Fibroblast of skin of back (primary cell): ENCODE data around the gene MCTP2.
A peak's percentile ranks its signal among the peaks of the same experiment; 100 is the strongest.

Experiments used
- DNase-seq: peaks from one replicate; pipeline ENCODE4 v3.0.0-alpha.2; 2013

MCTP2 gene

GRCh38 chr15:94360251-94360685 is 128.9 kb downstream of the MCTP2 start:
- DNase-seq, result no peak

DNA sequence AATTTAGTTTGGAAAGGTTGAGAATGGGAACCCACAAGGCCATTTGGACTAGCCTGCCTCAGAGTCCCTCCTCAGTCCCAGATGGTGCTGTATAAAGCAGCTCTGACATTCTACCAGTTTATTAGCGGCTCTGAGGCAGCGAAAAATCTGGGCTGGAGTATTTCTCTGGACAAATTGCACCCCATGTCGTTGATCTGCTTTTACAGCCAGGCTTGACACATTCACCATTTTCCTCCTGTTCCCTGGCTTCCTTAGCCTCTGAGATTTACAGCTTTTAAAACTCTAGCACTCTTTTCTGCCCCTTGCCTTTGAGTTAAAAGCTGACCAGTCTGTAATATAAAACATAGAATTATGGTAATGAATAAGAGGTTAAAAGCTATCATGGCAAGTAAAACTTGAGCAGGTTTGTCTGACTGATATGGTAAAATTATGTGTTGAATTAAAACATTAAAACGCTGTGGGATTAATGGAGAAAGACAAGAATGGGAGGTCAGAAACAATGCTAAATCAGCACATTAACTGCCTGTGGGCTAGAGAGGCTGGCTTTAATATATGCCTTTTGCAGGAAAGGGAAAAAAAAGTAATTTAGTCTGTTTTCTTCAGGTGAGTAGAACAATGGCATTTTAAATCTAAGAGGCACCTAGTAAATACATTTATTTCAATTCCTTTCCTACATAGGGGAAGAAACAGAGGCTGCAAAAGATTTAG is 131.2 kb downstream of the MCTP2 start:
- no peak for DNase-seq

DNA sequence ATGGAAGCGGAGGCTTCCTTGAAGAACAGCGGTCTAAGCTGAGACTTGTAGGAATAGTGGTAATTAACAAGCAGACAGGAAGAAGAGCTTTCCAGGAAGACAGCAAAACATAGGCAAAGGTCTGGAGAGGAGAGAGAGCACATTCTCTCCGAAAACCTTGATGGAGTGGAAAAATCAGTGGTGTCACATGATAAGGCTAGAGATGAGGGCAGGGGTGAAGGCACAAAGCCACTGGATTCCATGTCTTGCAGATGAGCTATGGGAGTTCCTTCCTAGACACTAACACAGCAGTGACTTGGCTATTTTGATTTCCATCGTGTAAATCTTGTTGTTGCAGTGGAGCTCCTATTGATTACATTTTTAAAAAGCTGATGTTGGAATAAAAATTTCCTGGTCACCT is 132.0 kb downstream of the MCTP2 start:
- no peak for DNase-seq

- DNase-seq, result no peak
Observed at GRCh38 chr15:94366781-94367180, 135.4 kb downstream of the MCTP2 start.

- no peak for DNase-seq
Observed at GRCh38 chr15:94367726-94368535, 136.6 kb downstream of the MCTP2 start.

- DNase-seq, result no peak
Observed at GRCh38 chr15:94370206-94370935, 139.0 kb downstream of the MCTP2 start.

GRCh38 chr15:94370936-94371285 is 139.6 kb downstream of the MCTP2 start:
- DNase-seq, result no peak

DNA sequence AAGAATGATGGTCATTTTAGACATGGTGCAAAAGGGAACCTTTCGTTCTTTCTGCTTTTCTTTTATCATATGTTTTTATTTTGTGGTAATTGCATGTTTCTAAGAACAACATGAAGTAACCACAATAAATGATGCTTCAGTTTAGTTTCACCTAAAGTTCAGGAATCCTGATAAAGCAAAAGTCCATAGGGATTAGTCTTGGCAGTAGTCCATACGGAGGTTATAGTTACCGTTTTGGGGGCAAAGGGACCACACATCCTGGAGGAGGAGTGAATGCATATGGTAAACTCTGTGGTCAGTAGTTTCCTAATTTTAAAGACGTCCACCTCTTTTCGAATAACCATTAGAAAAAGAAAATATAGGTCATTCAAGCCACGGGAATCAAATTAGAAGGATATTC is 141.5 kb downstream of the MCTP2 start:
- no peak for DNase-seq

DNA sequence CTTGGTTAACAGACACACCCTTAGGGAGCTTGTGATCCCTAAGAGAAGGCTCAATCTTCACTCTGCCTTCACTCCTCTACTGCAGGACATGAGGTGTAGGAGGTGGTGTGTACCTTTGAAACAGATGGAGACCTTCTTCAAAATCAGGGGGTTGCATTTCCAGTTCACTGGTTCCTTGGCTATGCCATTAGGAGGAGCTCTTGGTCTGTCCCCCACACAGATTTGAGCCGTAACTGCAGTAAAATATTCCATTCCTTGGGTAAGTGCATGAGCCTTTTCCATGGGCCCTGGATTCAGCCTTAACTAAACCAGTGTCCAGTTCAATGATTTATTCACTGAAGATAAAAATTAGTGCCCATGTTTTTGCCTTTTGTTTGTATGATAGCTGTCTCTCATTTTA is 144.6 kb downstream of the MCTP2 start:
- DNase-seq, result no peak

- no peak for DNase-seq
Observed at GRCh38 chr15:94379986-94380385, 148.6 kb downstream of the MCTP2 start.

DNA sequence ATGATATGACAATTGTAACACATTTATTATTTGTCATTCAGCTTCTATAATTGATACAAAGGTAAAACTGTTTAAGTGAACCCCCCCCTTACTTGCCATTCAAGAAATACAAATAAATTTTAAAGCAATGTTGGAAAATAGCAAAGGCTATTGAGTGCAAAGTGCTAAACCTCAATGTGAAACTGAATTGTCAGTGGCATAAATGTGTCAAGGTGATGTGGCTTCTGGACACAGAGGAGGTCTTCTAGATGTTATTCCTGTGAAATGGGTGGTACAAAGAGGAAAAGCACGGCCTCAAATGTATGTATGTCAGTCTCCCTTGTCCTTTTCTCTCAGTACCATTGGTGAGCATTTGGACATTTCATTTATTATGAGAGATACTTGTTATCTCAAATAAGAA is 149.4 kb downstream of the MCTP2 start:
- DNase-seq, result no peak

- no peak for DNase-seq
Observed at GRCh38 chr15:94381384-94381783, 150.0 kb downstream of the MCTP2 start.

- no peak for DNase-seq
Observed at GRCh38 chr15:94383041-94383440, 151.7 kb downstream of the MCTP2 start.

- peak; percentile 1 for DNase-seq
Observed at GRCh38 chr15:94383706-94384105, 152.3 kb downstream of the MCTP2 start.

GRCh38 chr15:94385441-94385840 is 154.1 kb downstream of the MCTP2 start:
- DNase-seq, result no peak

GRCh38 chr15:94386351-94386750 is 155.0 kb downstream of the MCTP2 start:
- no peak for DNase-seq

DNA sequence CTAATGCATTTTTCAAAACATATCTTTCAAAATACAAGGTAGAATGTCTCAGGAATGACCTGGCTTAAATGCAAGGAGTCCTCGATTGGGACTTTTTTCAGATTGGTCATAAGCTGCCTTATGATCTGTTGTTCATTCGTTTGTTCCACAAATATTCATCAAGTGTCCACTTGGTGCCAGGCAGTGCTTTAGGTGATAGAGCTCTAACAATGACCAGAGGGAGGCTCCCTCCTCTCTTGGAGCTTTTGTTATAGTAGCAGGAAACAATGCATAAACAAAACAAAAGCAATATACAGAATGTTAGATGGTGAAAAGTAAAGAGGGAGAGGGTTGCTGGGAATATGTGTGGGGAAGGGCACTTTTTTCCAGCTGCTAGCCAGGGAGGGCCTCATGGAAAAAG is 156.1 kb downstream of the MCTP2 start:
- DNase-seq, result no peak

DNA sequence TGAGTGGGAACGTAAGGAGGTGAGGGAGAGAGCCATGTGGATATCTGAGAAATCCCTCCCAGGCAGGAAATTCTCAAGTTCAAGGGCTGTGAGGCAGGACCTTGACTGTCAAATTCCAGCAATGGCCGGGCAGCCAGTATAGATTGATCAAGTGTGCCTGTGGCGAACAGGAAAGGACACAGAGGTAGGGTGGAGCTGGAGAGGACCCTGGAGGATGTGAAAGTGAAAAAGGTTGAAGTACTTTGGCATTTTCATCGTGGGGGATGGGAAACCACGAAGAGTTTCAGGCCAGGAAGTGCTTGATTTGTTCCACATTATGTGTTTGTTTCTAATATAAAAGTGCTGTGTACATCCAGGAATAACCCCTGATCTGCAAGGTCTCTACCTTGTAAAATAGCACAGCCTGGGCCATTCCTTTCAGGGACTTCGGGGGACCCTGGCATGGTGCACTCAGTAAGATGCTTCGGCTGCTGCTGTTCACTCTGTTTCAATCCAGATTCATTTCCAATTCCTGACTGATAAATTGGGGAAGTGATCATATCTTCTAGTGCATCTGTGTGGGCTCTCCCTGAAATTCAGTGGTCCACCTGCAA is 156.6 kb downstream of the MCTP2 start:
- DNase-seq, result no peak

- peak; percentile 22 for DNase-seq
Observed at GRCh38 chr15:94395640-94396039, 164.3 kb downstream of the MCTP2 start.

DNA sequence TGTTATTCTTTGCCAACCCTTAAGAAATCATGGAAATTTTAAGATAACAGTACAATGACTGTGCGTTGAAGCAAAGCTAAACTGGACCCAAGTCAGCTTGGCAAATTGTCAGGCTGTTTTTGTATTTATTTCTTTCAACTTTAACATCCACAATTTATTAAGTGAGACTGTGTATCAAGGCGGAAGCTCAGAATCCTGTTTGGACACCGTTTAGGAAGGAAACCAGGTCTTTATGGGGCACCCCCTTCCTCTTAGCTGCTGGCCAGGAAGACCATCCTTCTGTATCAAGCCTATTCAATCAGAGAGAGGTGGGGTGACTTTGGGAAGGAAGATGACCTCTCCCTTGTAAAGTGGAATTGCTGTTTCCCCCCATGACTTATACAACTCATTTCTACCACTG is 166.0 kb downstream of the MCTP2 start:
- no peak for DNase-seq

GRCh38 chr15:94398001-94398400 is 166.6 kb downstream of the MCTP2 start:
- no peak for DNase-seq

GRCh38 chr15:94400526-94401298 is 169.4 kb downstream of the MCTP2 start:
- DNase-seq, result no peak
